Esophagus mucosa (tissue), 1 donor: ENCODE measurements around the gene DAPK3. TPM values are rescaled to one million over a fixed set of nuclear protein-coding genes. Genes with fewer than 3 reads are reported as not detected.
A peak's percentile ranks its signal among the peaks of the same experiment; 100 is the strongest.
"Not testable (repeated sequence)": the region's sequence is repeated elsewhere in the genome, so short reads cannot be mapped to it uniquely, and the experiment has no call there.

Experiments
- ATAC-seq: fragments of 200-7000 bp; cut with Tn5 transposase; one replicate; pipeline ENCODE4 v1.9.1; 2020
- total RNA-seq: library from RNA; stranded (reverse); gene quantifications from one replicate; pipeline ENCODE4 v1.2.4, GENCODE V29; 2023
- donor health status: DM: yes; HTN: yes; CAD: no.

DAPK3 gene
- total RNA-seq, 1 donor from 2014 or later: 28.8 TPM

GRCh38 chr19:3952755-3953276 is 18.1 kb downstream of the DAPK3 start:
- ATAC-seq: not testable (repeated sequence)

- ATAC-seq: peak; percentile 5
Measured at GRCh38 chr19:3950871-3951861, 19.7 kb downstream of the DAPK3 start.

- no peak for ATAC-seq
Measured at GRCh38 chr19:3949997-3950859, 20.7 kb downstream of the DAPK3 start.

- ATAC-seq: no peak
Measured at GRCh38 chr19:3949294-3949693, 21.6 kb downstream of the DAPK3 start.

GRCh38 chr19:3947316-3947933 is 23.5 kb downstream of the DAPK3 start:
- ATAC-seq: not testable (repeated sequence)

GRCh38 chr19:3945838-3946237 is 25.1 kb downstream of the DAPK3 start:
- ATAC-seq: no peak

- ATAC-seq: no peak
Measured at GRCh38 chr19:3944018-3944721, 26.7 kb downstream of the DAPK3 start.

- no peak for ATAC-seq
Measured at GRCh38 chr19:3942790-3943409, 28.0 kb downstream of the DAPK3 start.

GRCh38 chr19:3938300-3938950 is 32.5 kb downstream of the DAPK3 start:
- ATAC-seq: not testable (repeated sequence)

- ATAC-seq: no peak
Measured at GRCh38 chr19:3936506-3937442, 34.1 kb downstream of the DAPK3 start.

GRCh38 chr19:3932931-3933810 is 37.7 kb downstream of the DAPK3 start, which contains the start of gene NMRK2:
Gene NMRK2, plus strand, starts transcription at chr19:3933069. Its CDS starts 603 bp downstream, at chr19:3933672.
- no peak for ATAC-seq

- no peak for ATAC-seq
Measured at GRCh38 chr19:3931041-3931440, 39.9 kb downstream of the DAPK3 start.

- no peak for ATAC-seq
Measured at GRCh38 chr19:3923912-3924311, 47.0 kb downstream of the DAPK3 start.

GRCh38 chr19:3923096-3923758 is 47.7 kb downstream of the DAPK3 start:
- ATAC-seq: no peak

- no peak for ATAC-seq
Measured at GRCh38 chr19:3919793-3920192, 51.1 kb downstream of the DAPK3 start.

- ATAC-seq: no peak
Measured at GRCh38 chr19:3916033-3916432, 54.9 kb downstream of the DAPK3 start.

- no peak for ATAC-seq
Measured at GRCh38 chr19:3914199-3914598, 56.7 kb downstream of the DAPK3 start.

GRCh38 chr19:3910105-3910504 is 60.8 kb downstream of the DAPK3 start:
- ATAC-seq: no peak
